C1 segment of cervical spinal cord (tissue), 14 donors: Measurements from ENCODE around the gene LRP10.
A peak's percentile ranks its signal among the peaks of the same experiment; 100 is the strongest.
"Not testable (repeated sequence)": the region's sequence is repeated elsewhere in the genome, so short reads cannot be mapped to it uniquely, and the experiment has no call there.

Experiments used
- DNase-seq, 14 donors: peaks; one replicate each; lab custom pipeline; 2025; lab: John Stamatoyannopoulos, UW

The LRP10 gene

GRCh38 chr14:22842211-22843122 lies 29.1 kb upstream of the LRP10 start:
- no peak for DNase-seq

- no peak for DNase-seq
Measured at GRCh38 chr14:22843123-22843925, 28.2 kb upstream of the LRP10 start.

GRCh38 chr14:22844221-22845102 lies 27.1 kb upstream of the LRP10 start:
- DNase-seq, result no peak

- no peak for DNase-seq
Measured at GRCh38 chr14:22845103-22845394, 26.5 kb upstream of the LRP10 start.

GRCh38 chr14:22845821-22846625 lies 25.5 kb upstream of the LRP10 start:
- no peak for DNase-seq

- no peak for DNase-seq
Measured at GRCh38 chr14:22846811-22847307, 24.7 kb upstream of the LRP10 start.

- no peak for DNase-seq
Measured at GRCh38 chr14:22847661-22848341, 23.7 kb upstream of the LRP10 start.

GRCh38 chr14:22848351-22849164 lies 23.0 kb upstream of the LRP10 start:
- DNase-seq, result peak in 4 of 14 donors; percentile 22 to 57 (median 46)

- peak in 8 of 14 donors; percentile 26 to 70 (median 60) for DNase-seq
Measured at GRCh38 chr14:22849212-22849819, 22.2 kb upstream of the LRP10 start.

GRCh38 chr14:22850944-22851764 lies 20.4 kb upstream of the LRP10 start:
- peak in 9 of 14 donors; percentile 18 to 86 (median 55) for DNase-seq

- not testable (repeated sequence) for DNase-seq
Measured at GRCh38 chr14:22852178-22852577, 19.4 kb upstream of the LRP10 start.

- no peak for DNase-seq
Measured at GRCh38 chr14:22852599-22852939, 19.0 kb upstream of the LRP10 start.

GRCh38 chr14:22852940-22853767 lies 18.4 kb upstream of the LRP10 start:
- peak in 13 of 14 donors; percentile 14 to 88 (median 71) for DNase-seq

- DNase-seq, result not testable (repeated sequence)
Measured at GRCh38 chr14:22854296-22854695, 17.2 kb upstream of the LRP10 start.

GRCh38 chr14:22854963-22855724 lies 16.4 kb upstream of the LRP10 start:
- DNase-seq, result no peak

- DNase-seq, result no peak
Measured at GRCh38 chr14:22856428-22856827, 15.1 kb upstream of the LRP10 start.
